Ectodermal cell (in vitro differentiated cells): ENCODE measurements around the gene TMEM62.

Source experiments
- H3K27ac ChIP-seq: 2 replicates; pipeline ENCODE4 v1.7.0; 2013; ENCODE audit warnings: mild to moderate bottlenecking, low read depth, low read length; ENCODE audit not compliant: insufficient read depth, poor library complexity, severe bottlenecking
- H3K27me3 ChIP-seq: 2 replicates; pipeline ENCODE4 v1.7.0; 2013; ENCODE audit warnings: mild to moderate bottlenecking, low read length; ENCODE audit not compliant: insufficient read depth, control insufficient read depth, poor library complexity, severe bottlenecking
- H3K36me3 ChIP-seq: one replicate; pipeline ENCODE4 v1.7.0; 2013; ENCODE audit warnings: low read length; ENCODE audit not compliant: control insufficient read depth, insufficient read depth
- H3K4me1 ChIP-seq: one replicate; pipeline ENCODE4 v1.7.0; 2013; ENCODE audit warnings: low read length; ENCODE audit not compliant: control insufficient read depth, insufficient read depth
- H3K4me3 ChIP-seq: 2 replicates; pipeline ENCODE4 v1.7.0; 2013; ENCODE audit warnings: low read depth, low read length, control low read depth; ENCODE audit not compliant: insufficient read depth
- H3K9me3 ChIP-seq: 2 replicates; pipeline ENCODE4 v1.7.0; 2013; ENCODE audit warnings: mild to moderate bottlenecking, low read length, moderate library complexity; ENCODE audit not compliant: control insufficient read depth
- WGBS, 2 experiments: methylation state at CpG; one replicate each; pipeline ENCODE4 v1.1.7; 2013; ENCODE audit warnings: missing lambda C conversion rate in 2 of 2; 5-methylcytosine and 5-hydroxymethylcytosine counted together

The TMEM62 gene

DNA sequence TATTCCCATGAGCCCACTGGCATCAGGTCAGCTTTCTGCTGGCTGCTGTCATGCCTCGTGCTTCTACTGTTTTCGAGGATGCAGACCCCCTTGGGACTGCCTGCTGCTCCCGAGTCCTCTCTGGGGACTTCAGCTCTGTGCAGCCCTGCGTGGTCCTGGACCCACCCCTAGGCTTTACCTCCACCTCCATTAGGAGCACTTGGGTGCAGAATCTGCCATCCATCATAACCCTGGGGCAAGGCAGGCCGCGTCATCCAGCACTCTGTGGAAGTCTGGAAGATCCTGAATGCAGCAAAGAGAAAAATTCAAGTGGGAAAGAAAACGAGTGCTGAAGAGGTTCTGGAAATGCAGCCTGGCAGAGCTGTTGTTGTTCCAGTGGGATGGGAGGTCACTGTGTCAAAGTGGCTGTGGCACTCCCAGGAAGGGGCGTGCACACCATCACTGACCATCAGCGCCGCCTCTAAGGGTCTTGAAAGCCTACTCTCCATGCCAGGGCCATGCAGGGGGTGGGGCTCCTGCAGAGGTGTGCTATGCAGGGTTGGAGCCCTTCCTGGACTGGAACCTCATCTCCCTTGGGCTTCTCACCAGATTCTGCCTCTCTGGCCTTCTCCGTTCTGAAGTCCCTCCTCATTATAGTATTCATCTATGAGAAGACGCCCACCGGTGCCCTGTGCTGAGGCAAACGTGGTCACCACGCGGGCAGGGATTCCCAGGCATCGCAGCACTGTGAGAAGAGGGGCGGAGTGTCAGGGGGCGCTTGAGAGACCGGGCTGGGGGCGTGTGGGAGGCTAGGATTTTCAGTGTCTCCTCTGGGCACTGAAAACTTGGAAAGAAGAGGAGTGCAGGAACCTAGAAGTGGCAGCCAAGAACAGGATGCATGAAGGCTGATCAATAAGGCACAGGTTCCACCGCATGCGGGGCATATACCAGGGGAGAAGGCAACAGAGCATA lies 74.9 kb downstream of the TMEM62 start:
- Histone ChIP-seq H3K4me3 (no peak overlapping the region), H3K36me3 (no peaks in the 10 kb centered on the region), H3K27me3 (no peaks in the 10 kb centered on the region), H3K9me3 (no peaks in the 10 kb centered on the region), H3K27ac (no peak overlapping the region), H3K4me1 (no peaks in the 10 kb centered on the region)
- WGBS, 2 experiments, result 87 to 89% methylated on average over 23 of the region's 23 CpGs

DNA sequence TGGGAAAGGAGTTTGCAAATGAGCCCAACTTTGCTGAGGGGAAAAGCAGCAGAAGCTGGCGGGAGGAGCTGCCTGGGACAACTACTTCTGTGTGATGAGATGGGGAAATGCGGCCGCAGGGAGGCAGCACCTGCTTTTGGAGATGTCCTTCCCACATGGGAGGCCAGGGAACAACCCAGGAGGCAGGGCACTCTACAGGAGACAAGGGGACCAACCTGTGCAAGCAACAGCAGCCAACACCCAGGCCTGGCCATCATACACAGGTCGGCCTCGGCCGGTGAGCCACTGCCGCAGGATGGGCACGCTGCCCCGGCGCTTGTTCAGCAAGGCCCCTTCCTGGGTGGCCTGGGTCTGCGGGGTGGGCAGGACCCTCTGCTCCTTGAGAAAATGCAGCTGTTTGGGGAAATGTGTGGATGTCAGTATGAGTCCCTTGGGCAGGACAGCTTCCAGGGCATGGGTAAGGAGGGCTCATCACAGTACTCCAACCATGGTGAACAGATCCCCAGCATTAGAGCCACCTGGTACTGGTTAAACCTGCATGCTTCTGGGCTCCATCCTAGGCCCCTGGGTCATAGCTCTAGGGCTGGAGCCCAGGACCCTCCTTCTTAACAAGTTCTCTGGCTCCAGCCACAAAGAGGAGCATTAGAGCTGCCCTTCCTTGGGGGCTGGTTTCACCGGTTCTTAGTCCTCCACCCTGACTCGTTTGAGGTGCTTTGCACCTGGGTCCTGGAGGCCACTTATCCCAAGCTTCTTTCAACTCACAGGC lies 75.9 kb downstream of the TMEM62 start:
- 87 to 88% methylated on average over 13 of the region's 13 CpGs for WGBS, 2 experiments
- Histone ChIP-seq H3K27ac (no peak overlapping the region), H3K36me3 (no peaks in the 10 kb centered on the region), H3K9me3 (no peaks in the 10 kb centered on the region), H3K27me3 (no peaks in the 10 kb centered on the region), H3K4me3 (no peak overlapping the region), H3K4me1 (no peaks in the 10 kb centered on the region)

- WGBS, 2 experiments, result 93 to 94% methylated on average over 15 of the region's 15 CpGs
- Histone ChIP-seq H3K4me3 (no peak overlapping the region), H3K9me3 (no peaks in the 10 kb centered on the region), H3K27ac (no peak overlapping the region), H3K27me3 (no peaks in the 10 kb centered on the region), H3K36me3 (no peaks in the 10 kb centered on the region), H3K4me1 (no peaks in the 10 kb centered on the region)
These were observed 76.9 kb downstream of the TMEM62 start for GRCh38 chr15:43210172-43210745.

DNA sequence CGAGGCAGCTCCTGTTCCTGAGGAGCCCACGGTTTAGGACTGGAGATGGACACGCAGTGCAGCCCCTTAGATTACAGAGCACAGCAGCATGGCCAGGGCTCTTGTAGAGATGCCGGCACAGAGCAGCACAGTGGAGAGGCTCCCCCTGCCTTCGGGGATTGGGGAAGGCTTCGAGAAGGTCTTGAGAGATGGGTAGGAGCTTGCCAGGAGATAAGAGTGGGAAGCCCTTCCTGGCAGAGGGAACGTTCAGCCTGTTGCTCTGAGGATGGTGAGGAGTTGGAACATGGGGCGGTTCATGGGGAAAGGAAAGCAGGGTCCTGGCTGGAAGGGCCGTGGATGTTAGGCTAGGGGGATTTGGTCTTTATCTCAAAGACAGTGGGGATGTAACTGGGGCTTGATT lies 77.4 kb downstream of the TMEM62 start:
- Histone ChIP-seq H3K9me3 (no peaks in the 10 kb centered on the region), H3K4me3 (no peak overlapping the region), H3K4me1 (no peaks in the 10 kb centered on the region), H3K36me3 (no peaks in the 10 kb centered on the region), H3K27me3 (no peaks in the 10 kb centered on the region), H3K27ac (no peak overlapping the region)
- WGBS, 2 experiments, result 89 to 92% methylated on average over 9 of the region's 9 CpGs

DNA sequence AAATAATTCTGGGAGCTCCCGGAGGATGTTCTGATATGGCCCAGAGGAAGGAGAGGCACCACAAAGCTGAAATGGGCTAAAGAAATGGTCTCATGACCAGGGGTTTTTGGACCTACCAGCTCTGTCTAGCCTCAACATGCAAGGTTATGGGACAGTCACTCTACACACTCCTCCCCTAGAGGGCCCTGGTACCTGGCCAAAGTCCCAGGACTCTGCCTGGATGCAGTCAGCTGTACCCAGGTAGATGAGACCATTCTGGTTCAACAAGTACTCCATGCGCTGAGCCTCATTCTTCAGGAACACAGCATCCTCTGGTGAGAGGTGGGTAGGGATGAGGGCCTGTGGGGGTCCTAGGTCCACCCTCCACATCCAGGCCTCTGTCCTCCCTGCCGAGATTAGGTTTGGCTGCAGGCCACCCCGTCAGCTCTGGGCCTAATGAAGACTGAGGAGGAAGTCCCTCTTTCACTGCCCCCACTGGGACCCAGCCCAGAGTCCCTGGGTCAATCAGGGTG lies 77.9 kb downstream of the TMEM62 start:
- Histone ChIP-seq H3K27me3 (no peaks in the 10 kb centered on the region), H3K27ac (no peak overlapping the region), H3K4me3 (no peak overlapping the region), H3K36me3 (no peaks in the 10 kb centered on the region), H3K9me3 (no peaks in the 10 kb centered on the region), H3K4me1 (no peaks in the 10 kb centered on the region)
- WGBS, 2 experiments, result 95 to 98% methylated on average over 4 of the region's 4 CpGs

- H3K9me3 ChIP-seq, result no peaks in the 10 kb centered on the region
- WGBS, 2 experiments, result 91 to 93% methylated on average over 8 of the region's 8 CpGs
- H3K4me1 ChIP-seq, result no peaks in the 10 kb centered on the region
- no peak overlapping the region for H3K4me3 ChIP-seq
- H3K27me3 ChIP-seq, result no peaks in the 10 kb centered on the region
- H3K36me3 ChIP-seq, result no peaks in the 10 kb centered on the region
- no peak overlapping the region for H3K27ac ChIP-seq
These were observed 78.9 kb downstream of the TMEM62 start for GRCh38 chr15:43212299-43212698.

GRCh38 chr15:43212951-43213350 lies 79.6 kb downstream of the TMEM62 start:
- no peaks in the 10 kb centered on the region for H3K36me3 ChIP-seq
- H3K27ac ChIP-seq, result no peak overlapping the region
- no peaks in the 10 kb centered on the region for H3K27me3 ChIP-seq
- no peaks in the 10 kb centered on the region for H3K9me3 ChIP-seq
- no peaks in the 10 kb centered on the region for H3K4me1 ChIP-seq
- no peak overlapping the region for H3K4me3 ChIP-seq

DNA sequence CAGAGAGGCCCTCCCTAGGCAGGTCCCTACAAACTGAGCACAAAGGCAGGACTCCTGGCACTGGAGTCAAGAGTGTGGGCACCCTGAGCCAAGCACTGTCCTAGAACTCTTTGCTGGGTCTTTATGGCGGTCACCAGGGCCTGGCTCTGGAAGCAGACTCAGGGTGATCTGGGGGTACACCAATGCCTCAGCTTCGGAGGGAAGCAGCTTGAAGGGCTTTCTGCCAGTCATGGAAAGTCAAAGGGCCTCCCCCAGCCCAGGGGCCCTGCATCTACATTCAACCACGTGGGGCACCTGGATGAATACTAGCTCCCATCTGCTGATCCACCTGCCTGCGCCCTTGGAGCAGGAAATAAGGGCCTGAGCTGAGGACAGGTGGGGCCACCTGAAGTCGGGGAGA lies 80.1 kb downstream of the TMEM62 start:
- no peak overlapping the region for H3K27ac ChIP-seq
- H3K9me3 ChIP-seq, result no peaks in the 10 kb centered on the region
- H3K4me3 ChIP-seq, result no peak overlapping the region
- H3K4me1 ChIP-seq, result no peaks in the 10 kb centered on the region
- H3K36me3 ChIP-seq, result no peaks in the 10 kb centered on the region
- WGBS, 2 experiments, result 90 to 91% methylated on average over 5 of the region's 5 CpGs
- H3K27me3 ChIP-seq, result no peaks in the 10 kb centered on the region

- 79% methylated on average over 8 of the region's 8 CpGs for WGBS, 2 experiments
- no peaks in the 10 kb centered on the region for H3K27me3 ChIP-seq
- H3K4me1 ChIP-seq, result no peaks in the 10 kb centered on the region
- no peaks in the 10 kb centered on the region for H3K9me3 ChIP-seq
- no peak overlapping the region for H3K27ac ChIP-seq
- H3K4me3 ChIP-seq, result no peak overlapping the region
- H3K36me3 ChIP-seq, result no peaks in the 10 kb centered on the region
These were observed 80.8 kb downstream of the TMEM62 start for GRCh38 chr15:43214169-43214568.
